ENCODE results near the gene SLC35E1.

The SLC35E1 gene

DNA sequence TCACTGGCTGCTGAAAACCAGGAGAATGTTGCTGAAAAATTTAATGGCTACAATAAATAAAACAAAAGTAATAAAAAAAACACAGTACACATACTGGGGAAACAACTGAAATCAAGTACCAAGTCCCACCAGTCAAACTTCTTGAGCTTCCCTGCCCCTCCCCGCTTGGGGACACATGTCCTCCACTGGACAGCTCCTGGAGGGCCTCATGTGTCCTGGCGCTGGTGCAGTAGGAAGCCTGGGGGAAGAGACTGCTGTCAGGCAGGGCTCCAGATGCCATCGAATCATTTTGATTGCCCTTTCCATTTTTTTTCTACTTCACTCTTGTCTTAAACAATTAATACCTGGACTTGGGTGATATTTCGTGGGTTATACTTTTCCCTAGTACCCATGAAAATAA, 26.6 kb upstream of the SLC35E1 start:
- DNase-seq (ENCODE audit: low read depth): no peak

DNA sequence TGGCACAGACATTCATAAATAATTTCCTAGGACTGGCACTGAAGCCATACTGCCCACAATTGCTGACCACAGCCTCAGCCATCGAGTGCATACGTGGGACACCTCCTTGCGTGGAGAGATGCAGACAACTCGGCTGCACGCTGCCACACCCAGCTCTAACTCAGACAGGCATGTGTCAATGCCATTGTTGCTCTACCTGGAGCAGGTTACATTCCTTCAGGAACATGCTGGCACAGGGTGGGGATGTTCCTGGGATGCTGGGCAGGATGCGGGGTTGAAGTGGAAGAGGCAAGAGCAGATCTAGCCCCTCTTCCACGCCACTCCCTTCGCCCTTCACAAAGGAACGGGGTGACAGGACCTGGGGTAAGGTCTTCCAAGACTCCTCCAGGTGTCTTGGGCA, 24.2 kb upstream of the SLC35E1 start:
- DNase-seq (ENCODE audit: low read depth): no peak

DNA sequence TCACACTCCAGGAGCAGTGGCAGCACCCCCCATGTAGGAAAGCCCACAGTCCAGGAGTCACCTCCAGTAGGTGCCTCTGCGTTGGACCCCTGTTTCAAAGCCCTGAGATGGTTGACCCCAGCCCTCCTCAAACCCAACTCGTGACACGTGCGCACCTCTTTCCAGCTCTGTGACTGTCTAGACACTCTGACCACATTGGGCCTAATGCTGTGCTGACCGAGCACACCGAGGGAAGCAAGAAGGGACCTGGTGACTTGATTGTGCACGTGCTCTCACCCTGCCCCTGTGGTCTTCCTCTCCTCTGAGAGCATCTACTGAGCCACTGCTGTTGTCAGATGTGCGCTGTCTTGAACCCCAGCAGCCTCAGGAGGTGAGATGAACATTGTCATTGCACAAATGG, 22.9 kb upstream of the SLC35E1 start:
- no peak for DNase-seq (ENCODE audit: low read depth)

DNA sequence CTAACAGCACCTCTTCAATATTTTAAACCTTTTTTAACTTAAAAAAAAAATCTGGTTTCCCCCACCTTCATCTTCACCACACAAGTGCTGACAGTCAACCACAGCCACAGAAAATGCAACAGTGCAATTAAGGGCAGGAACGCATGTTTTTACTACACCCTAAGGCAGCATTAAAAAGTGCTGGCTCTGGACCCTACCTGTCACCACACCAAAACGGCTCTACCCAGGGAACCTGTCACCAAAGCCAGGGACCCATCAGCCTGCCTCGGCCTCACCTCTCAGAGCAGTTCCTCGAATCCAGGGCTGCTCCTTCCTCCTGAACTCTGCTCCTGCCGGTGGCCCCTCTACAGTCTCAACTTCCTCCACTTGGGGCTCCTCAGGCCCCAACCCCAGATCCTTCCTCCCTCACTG, 22.5 kb upstream of the SLC35E1 start:
- no peak for DNase-seq (ENCODE audit: low read depth)

DNA sequence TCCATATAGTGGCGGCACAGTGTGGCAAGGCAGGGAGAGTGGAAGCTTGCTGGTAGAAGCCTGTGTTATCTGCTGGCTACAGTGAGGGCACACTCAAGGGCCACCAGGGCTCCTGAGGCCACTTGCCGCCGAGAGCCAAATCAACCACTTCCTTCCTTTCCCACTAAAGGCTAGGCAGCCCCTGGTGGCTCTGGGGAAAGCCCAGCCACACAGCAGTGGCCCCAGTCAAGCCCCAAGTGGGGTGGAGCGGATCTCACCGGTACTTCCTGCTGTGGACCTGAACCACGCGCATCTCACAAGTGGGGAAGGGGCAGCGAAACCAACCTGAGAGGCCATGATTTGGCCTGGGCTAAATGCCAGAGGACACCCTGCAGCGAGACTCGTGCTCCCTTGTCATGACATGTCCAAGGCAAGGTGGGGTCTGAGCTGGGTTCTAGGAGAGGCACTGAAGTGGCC, 21.9 kb upstream of the SLC35E1 start:
- no peak for DNase-seq (ENCODE audit: low read depth)

DNA sequence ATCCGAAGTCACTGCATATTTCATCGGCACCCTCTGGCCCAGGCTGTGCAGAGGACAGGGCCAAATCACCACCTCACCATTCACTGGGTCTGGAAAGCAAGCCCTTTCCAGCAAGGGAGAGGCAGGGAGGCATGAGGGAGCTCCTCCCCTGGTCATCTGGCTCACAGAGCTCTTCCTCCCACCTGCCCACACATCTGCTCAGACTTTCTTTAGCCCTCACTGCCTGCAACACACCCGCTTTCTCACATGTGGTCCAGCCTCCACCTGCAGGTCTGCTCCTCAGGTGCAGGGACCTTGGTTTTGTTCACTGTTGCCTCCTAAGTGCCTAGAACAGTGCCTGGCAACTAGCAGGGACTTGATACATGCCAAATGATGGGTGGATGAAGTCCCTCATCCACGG, 21.0 kb upstream of the SLC35E1 start:
- no peak for DNase-seq (ENCODE audit: low read depth)

DNA sequence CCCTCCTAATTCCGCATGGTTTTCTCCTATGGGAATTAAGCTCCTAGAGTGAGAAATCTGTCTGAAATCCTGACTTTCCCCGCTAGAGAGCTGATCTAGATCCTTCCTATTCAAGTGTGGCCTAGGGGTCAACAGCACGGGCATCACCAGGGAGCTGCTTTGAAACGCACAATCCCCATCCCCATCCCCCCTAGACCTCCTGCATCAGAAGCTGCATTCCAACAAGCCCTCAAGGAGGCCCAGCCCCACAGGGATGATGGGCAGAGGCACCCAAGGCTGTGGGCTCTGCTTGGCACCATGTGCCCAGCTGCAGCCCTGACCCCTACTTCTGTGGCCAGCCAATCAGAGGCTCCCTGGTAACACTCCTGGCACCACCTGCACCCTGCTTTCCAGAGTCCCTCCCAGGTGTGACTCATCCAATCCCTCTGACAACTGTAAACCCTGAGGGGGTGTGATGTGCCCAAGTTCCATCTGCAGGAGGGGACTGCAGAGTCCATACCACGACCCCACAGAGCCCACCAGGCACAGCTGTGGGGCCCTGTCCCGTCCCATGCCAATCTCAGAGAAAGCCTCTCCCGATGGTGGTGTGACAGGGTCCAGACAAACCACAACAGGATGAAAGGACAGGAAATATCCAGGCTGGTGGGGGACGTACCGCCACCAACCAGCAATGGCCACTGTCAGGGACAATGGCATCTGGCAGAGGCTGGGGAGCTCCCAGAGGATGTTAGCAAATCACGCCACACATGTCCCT, 19.8 kb upstream of the SLC35E1 start:
- no peak for DNase-seq (ENCODE audit: low read depth)

DNA sequence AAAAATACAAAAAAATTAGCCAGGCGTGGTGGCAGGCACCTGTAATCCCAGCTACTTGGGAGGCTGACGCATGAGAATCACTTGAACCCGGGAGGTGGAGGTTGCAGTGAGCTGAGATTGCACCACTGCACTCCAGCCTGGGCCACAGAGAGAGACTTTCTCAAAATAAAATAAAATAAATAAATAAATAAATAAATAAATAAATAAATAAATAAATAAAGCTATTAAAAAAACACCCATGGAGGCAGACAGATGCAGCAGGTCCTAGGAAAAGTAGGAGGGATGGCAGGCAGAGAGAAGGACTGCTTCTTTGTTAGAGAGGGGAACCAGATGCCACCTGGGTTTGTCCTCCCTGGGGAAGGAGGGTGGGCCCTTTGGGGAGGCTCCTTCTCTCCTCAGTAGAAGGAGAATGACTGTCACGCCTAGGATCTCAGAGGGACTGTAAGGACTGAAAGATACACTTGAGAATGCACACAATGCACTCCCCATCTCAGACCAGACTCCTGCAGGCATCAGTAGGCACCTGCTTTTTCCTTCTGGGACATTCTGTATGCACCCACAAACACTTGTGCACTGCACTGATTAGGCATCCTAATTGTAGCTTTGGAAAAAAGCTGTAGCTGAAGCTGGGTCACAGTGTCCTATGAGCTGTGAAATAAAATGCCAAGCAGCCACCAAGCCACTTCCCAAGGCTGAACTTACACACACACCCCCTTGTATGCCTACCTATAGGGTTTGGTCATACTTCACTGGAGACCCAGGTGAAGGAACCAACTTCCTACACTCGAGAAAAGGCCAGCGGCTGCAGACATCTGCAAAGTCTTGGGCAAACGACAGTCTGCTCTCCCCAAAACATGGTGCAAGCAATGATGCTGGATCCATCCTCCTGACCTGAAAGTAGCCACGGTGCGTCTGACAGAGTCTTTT, 18.9 kb upstream of the SLC35E1 start:
- DNase-seq (ENCODE audit: low read depth): no peak

DNA sequence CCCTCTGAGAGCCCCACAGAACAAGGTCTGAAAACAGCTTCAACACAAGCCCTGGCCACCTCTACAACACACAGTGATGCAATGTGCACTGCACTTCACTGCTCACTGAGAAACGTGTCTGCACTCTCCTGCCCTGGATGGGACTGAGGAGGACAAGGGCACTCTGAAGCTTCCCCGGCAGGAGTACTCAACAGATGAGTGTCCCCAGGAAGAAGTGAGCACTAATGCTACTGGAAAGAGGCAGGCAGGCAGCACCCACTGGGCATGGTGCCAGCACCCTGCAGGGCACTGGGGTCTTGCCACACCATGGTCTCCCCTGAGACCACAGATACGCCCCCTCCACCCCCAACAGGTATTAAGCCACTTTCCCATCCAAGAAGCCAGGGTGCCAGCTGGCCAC, 17.7 kb upstream of the SLC35E1 start:
- DNase-seq (ENCODE audit: low read depth): no peak

DNA sequence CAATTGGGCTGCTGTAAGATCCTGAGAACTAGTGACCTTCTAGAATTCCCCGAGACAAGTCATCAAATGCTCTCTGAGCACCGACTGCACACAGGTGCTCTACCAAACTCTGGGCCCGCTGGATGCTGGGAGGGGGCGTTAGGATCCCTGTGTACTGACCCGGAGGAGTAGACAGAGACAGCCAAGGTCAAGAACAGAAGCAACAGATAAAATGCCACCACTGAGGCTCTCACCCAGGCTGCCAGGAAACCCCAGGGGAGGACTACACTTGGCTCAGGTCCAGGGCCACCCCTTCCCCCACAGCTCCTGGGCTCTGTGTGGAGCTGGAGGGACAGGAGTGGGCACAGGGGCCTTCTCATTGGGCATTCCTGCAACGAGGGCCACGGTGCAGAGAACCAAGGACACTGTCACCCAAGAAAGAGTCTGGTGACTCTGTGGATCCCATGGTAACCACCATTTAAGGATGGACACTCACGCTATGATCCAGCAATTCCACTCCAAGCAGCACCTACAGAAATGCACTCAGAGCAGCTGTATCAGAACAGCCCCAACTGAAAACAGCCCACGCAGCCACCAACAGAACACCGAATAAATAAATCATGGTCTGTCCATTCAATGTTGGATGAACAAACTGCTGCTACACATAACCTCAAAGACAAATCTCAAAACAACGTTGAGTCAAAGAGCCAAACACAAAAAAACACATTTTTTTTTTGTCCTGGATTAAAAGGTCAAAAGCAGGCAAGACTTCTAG, 16.8 kb upstream of the SLC35E1 start:
- DNase-seq (ENCODE audit: low read depth): no peak

DNA sequence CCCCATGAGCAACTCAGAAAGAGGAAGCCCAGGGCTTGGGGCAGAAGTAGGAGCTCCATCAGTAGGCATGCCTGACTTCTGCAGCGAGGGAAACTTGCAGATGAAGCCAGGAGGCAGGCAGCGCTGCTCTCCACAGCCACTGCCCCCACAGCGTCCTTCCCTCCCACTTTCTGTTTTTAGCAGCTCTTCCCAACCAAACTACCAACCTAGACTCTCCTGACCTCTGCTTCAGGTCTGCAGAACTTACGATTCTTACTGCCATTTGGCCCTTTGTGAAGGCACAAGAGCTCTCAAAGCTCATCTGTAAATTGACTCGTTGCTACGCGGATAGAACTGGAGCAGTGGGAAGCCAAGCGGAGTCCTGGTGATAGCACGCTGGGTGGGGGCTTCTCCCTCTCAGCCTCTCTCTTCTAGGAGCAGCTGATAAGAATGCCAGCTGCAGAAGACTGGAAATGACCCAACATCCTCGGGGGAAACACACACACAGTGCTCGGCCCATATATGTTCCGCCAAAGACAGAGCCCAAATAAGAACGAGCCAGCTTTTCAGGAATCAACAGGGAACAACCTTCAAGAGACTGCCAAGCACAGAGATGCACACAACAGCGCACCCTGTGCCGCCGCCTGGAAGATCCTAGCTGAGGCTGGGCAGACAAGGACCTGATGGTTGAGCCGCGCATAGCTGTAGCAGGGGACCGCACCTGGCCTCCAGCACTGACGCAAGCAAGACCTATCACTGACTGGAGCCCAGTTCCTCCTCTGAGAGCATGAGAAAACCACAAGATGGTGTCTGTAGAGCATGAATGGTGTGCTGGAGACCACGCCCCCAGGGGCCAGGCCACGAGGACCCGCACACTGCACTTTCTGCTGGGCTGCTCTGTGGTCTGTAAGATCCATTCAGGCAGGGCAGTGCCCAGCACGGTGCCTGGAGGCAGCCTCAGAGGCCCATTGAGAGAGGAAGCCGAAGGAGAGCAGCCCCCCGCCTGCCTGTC, 15.9 kb upstream of the SLC35E1 start:
- DNase-seq (ENCODE audit: low read depth): peak; percentile 21

DNA sequence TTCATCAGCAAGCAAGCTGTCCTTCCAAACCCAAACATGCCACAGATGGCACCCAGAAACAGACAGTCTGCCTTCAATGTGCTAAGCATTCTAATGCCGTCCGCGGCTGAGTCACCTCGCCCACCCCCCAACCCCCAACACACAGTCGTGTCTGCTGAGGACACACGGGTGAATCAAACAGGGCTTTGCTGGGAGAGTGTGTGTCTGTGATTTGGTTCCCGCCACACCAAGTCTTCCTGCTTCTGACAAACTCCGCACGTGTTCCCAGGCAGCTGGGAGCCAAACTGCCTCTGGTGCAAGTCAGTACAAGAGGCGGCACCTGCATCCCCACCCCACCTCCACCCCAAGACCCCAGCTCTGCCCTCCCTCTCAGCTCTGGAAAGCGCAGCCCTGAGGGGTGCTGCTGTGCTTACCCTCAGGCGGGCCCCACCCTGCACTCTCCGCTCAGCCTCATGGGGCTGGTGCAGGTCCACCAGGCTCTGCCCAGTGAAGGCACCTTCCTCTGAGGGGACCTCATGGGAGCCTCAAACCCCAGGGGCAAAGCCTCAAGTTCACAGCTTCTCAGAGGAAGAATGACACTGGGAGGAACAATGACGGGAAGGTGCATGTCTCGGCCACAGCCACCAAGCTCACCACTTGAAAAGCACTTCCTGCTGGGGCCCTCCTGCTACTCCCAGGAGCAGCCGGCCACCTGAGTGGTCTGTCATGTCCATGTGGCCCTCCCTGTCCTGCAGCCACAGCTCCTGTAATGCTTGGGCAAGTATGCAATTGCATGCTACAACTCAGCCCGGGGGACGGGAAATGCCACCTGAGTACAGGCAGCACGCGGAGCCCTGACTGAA, 15.0 kb upstream of the SLC35E1 start:
- peak; percentile 40 for DNase-seq (ENCODE audit: low read depth)

DNA sequence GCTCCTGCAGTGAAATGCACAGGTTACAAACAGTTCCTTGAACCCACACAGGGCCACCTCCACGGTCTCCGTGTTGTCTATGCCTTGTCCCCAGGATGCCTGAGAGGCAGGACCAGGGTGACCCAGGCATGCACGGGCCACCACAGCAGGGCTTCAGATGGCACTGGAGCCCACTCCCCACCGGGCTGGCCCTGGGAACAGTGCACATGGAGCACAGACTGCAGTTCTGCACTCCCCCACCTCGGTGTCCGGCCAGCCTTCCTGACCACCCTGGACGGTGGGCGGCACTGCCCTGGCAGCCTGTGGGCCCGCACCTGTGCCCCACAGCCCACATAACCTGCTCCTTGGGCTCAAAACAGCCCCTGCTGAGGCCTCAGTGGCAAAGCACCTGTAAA, 14.3 kb upstream of the SLC35E1 start:
- DNase-seq (ENCODE audit: low read depth): no peak

DNA sequence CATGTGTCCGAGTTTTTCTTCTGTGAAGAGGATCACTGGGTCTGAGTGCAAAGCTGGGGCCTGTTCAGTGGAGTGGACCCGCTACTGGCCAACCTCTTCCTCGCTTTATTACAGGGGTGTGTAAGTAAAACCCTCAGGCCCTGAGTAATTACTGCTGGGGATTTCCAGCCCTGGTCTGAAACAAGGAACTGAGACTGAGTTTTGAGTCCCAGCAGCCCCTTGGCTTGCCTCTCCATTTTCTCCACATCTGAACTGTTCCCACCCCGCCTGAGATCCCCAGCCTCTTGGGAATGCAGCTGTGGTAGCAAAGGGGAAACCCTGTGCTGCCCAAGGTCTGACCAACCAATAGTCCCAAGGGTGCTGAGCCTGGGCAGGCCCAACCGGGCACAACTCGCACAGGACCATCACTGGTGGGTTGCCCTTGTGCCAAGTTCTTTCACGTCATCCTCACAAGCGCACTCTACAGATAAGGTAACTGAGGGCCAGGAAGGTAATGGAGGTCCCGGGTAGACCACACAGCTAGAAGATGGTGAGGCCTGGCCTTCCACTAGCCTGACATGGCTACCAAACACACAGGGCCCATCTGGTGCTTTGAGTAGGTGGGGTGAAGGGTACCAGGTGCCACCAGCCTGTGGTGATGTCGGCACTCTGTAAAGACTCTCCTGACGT, 13.7 kb upstream of the SLC35E1 start:
- no peak for DNase-seq (ENCODE audit: low read depth)

DNA sequence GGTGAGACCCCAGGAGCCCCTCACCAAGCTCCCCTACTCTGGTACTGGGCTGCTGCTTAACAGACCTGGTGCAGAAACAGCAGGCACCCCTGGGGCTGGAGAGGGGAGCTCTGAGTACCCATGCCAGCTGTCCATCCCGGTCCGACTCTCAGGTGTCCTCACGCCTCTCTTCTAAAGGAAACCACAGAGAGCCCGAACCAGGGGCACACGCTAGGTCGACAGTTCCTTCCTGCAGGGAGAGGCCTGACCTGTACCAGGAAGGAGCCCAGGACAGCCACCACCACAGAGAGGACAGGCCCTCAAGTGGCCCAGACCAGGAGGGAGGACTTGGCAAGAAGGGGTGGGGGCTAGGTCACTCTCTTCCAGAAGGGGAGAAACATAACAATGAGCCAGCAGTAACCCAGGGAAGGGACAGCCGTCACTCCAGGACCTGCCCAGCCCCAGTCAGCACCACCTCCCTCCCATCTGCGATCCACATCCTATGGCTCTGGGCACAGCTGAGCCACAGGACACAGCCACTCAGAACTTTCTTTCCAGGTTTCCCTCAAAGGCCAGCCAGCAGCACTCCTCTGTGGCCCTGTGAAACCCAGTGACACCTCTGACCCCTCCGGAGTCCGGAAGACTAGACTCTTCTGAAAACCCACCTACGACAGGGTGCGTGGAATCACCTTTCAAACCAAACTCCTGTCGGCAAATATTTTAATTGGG, 13.0 kb upstream of the SLC35E1 start:
- DNase-seq (ENCODE audit: low read depth): no peak

DNA sequence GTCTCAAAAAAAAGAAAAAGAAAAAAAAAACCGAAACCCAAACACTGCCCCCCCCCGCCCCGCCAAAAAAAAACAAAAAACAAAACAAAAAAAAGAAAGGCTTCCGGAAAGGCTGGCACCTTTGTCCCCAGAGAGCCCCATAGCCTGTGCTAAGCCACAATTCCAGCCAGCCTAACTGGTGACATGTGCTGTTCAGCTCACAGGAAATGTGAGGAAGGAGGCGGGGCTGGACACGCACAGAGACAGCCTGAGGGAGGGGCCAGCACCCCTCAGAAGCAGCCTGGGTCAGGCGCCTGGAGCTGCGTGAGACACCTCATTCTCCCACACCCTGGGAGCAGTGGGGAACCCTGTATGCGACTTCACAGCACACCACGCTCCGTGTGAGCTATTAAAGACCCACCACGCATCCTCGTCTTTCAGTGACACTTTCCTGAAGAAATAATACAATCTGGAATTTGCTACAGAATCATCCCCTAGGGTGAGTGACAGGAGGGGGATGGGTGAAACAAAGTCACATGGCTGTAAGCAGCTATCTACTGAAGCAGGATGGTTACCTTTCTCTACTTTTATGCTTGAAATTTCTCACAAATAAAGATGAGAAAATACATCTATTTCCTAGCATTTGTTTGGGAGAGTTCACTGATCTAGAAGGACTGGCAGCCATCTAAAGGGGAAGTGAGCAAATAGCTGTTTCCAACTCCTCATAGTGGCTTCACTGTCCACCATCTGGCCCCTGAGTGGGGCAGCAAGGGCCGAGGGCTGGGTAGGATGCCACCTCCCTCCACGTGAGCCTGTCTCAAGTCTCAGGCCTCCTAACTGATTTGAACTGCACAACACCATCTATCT, 12.3 kb upstream of the SLC35E1 start:
- peak; percentile 83 for DNase-seq (ENCODE audit: low read depth)

DNA sequence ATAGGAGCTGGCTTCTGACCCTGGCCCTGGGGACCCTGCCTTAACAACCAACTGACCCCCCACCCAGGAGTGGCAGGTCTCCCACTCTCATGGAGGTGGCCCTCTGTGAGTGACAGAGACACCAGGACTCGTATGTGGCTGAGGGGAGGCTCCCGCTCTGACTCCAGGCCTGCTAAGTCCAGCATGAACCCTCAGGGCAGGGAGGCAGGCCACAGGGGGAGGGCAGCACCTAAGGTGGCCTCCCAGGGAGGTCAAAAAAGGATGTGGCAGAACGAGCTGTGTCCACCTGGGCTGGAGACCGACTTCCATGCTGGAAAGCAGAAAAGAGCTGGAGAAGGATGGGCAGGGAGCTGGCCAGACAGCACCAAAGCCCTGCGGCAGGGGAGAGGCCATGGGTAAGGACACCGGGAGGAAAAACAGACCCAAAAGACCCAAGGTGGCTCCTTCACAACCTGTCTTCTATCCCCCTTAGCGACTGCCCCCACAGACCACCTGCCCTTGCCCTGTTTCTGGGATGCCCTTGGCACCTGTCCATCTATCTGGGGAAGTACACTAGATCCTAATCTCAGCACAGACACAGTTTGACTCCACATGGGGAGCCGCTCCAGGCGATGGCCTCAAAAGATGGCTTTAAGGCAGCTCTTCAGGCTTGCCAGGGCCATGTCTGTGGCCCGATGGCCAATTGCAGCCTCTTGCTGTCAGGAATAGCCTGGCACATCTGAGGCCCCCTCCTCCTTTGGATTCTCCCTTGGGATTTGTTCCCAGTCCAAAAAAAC, 10.5 kb upstream of the SLC35E1 start:
- DNase-seq (ENCODE audit: low read depth): no peak

All from activated T-helper 9 cell treated with anti-CD3 and anti-CD28 coated beads, Interleukin-2, amount 50 U/mL, for 16 hours (primary cell).